ENCODE results near the gene NCKAP1.
"Not testable (repeated sequence)": the region's sequence is repeated elsewhere in the genome, so short reads cannot be mapped to it uniquely, and the experiment has no call there.

The NCKAP1 gene

DNA sequence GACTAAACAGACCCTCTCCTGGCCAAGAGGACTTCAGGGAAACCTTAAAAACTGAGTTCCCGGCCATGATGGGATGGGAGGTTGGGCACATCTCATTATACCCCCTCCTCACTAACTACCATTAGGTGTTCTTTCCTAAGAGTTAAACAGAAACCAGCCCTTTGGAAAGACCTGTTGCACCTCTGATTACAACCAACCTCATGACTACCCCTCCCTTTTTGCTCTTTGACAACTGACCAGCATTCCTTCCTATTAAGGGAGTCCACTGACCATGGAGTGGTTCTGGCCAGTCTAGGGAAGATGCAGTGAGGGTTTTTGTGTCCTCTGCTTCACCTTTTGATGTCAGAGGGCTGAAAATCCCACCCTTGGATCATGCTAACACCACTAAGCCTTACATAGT is 127.3 kb downstream of the NCKAP1 start:
- FAIRE-seq, result no peak

DNA sequence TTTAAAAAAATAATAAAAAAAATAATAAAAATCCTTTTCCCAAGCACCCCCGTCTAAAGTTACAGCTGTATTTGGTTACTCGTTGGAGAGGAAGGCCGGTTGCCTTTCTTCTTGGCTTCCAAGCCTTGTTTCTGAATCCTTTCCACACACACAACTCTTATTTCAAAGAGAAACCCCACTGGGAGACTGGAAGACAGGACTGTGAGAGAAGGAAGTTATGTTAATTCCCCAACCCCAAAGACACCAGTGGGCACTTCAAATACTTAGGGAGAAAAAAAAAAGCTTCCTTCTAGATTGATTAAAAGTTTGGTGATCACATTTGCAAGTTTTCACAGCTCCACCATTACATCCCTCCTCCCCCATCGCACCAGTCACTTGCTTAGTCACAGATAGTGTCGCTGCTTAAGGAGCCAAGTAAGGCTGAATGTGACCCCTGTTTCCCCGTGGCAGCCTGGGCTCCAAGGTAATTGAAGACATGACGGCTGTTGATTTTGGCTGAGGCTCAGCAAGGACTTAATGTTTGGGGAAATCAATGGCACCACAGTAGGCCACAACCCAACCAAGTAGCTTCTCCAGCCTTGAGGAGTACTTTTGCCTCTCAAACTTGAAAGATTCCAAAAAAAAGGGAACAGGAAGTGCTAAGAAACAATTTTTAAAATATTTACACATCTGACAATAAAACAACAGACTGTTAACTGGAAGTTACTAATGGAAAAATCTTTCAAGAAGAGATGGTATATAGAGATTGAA is 131.0 kb downstream of the NCKAP1 start:
- FAIRE-seq, result no peak

- FAIRE-seq, result no peak
These were observed 131.8 kb downstream of the NCKAP1 start for GRCh38 chr2:182906454-182906853.

GRCh38 chr2:182904844-182905243 is 133.4 kb downstream of the NCKAP1 start:
- FAIRE-seq, result no peak

DNA sequence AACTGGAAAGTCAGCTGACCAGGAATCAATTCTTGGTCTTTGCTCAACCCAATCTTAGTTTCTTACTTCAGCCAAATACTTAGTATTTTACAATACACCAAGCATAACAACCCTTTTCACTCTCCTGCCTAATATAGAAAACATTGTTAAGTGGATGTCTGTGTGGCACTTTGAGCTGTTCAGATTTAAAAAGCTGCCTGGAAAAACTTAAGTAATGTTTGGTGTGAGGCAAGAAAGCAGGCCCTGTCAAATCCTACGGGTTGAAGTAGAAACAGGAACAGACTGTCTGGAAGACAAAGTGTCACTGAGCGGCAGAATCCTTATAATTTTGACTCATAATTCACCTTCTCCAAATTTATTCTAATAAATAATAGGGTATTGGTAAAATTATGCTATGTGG is 134.7 kb downstream of the NCKAP1 start:
- no peak for FAIRE-seq

GRCh38 chr2:182901748-182902147 is 136.5 kb downstream of the NCKAP1 start:
- FAIRE-seq, result no peak

GRCh38 chr2:182898718-182899117 is 139.5 kb downstream of the NCKAP1 start:
- no peak for FAIRE-seq

DNA sequence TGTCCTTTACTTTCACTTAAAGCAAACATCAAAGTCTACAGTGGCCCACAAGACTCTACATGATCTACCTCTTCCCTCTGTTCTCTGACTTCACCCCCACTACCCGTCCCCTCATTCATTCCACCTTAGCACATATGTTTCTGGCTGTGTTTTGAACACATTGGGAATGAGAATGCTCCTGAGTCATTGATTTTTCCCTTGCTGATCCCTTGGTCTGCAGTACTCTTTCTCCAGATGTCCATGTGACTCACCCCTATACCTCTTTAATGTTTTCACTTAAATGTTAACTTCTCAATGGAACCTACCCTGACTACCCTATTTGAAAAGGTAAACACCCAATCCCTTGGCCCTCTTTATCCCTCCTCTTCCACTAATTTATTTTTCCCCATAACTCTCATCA is 141.1 kb downstream of the NCKAP1 start:
- no peak for FAIRE-seq

- FAIRE-seq, result no peak
These were observed 142.5 kb downstream of the NCKAP1 start for GRCh38 chr2:182895798-182896197.

DNA sequence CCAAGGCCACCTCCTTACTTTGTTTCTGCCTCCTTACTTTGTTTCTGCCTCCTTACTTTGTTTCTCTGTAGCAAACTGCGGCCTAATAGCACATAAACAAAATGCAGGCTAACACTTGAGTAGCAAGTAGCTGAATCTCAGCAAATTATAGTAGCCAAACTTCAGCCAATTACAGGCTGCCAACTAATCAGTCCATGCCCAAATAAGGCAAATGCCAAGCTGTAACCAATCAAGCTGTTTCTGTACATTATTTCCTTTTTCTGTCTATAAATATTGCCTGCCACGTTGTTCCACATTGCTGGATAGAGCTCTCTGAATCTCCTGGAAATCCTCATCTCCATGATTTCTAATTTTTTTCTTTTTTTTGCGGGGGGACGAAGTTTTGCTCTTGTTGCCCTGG is 143.1 kb downstream of the NCKAP1 start:
- FAIRE-seq, result no peak

DNA sequence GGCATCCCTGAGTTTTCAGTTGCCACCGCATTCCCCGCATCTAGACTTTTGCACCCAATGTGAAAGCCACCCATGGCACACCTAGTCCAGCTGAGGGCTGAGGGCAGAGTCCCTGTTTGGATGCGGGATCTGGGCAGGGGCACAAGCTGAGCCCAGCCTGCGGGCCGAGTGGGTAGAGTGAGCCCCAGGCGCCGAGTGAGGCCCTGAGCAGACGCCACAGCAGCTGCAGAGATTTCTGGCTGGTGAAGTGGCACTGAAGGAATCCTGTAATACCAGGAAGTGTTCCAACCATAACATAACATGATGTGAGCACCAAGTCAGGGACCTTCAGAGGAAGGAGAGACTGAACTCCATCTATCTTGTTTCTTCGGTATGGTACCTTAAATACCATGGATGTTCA is 144.1 kb downstream of the NCKAP1 start:
- no peak for FAIRE-seq

DNA sequence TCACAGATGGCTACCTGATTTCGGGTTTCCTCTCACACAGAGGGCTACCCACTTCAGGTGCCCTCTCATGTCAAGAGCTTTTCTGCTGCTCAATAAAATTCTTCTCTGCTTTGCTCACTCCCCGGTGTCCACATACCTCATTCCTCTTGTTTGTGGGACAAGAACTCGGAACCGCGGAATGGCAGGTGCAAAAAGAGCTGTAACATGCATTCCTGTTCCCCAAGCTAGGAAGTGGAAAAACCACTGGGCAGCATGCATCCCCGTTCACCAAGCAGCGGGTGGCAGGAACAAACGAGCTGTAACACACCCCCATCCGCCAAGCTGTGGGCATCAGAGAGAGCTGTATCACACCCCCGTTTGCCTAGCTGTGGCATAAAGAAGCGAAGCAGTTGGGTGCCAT is 144.6 kb downstream of the NCKAP1 start:
- FAIRE-seq, result no peak

DNA sequence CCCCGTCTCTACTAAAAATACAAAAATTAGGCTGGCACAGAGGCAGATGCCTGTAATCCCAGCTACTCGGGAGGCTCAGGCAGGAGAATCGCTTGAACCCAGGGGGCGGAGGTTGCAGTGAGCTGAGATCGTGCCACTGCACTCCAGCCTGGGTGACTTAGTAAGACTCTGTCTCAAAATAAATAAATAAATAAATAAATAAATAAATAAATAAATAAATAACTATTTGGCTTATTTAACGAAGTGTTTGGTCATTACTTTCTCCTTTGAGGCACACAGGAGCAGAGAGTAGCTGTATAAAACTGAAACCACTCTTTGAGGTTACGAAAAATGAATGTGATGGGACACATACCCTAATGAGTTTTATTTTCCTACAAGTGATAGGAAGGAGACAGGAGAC is 145.2 kb downstream of the NCKAP1 start:
- FAIRE-seq, result not testable (repeated sequence)

DNA sequence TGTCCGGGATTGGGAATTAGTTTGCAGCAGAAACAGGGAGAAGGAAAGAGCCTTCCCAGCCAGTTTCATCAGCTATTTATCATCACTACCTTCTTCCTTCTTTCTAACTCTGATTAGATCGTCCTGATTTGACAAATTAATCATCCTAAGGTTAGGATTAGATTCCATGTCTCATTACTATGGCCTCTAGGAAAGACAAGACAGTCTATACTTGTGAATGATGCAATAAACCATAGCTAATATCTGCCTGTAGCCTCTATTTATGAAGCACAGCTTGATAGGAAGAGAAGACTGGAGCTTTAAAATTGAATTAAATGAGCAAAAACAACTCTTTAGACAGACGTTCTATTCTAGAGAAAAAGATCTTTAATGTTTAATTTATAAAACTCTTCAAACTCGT is 146.6 kb downstream of the NCKAP1 start:
- no peak for FAIRE-seq

GRCh38 chr2:182890773-182891378 is 147.4 kb downstream of the NCKAP1 start:
- peak; percentile 56 for FAIRE-seq

DNA sequence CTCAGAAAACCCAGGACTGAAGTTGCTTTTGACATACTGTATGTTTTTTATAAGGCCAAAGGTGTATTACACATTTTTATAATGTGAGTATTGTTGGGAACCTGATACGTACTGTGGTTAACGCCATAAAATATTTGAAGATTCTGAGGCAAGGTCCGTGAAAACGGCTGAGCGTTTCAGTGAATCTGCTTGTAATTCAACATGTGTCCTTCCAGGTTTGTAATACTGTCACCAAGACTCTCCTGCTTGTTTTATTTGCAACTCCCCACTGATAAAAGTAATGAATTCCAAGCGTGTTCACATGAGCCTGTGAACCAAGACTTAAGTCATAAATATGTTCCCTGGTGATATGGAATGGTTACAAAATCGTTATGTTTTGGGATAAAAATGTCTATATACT is 148.0 kb downstream of the NCKAP1 start:
- no peak for FAIRE-seq

DNA sequence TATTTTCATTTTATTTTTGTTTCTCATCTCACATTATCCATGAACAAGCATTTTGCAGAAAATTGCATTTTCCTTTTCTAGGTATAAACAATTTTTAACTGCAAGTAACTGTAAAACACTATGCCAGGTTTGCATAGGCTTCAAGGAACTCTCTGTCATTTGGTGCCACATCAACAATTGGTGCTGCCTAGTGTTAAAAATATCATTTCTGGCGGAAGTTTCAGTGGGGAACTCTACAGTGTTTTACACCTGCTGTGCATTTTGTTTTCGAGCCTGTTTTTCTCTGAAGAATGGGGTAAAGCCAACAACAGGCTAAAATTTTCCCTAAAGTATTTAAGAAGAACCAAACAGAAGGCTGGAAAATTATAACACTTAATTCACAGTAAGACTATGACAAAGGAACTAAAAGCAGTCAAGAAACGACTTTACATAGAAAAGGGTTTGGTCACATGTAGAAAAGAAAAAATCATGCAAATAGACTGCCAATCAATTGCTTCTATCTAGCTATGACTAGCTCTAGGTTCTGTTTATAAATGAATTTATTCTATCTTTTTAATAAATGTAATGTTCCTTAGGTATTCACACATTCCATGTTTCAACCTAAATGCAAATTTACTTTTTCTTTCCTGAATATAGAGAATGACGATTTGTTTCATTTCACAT is 150.4 kb downstream of the NCKAP1 start:
- FAIRE-seq, result no peak

DNA sequence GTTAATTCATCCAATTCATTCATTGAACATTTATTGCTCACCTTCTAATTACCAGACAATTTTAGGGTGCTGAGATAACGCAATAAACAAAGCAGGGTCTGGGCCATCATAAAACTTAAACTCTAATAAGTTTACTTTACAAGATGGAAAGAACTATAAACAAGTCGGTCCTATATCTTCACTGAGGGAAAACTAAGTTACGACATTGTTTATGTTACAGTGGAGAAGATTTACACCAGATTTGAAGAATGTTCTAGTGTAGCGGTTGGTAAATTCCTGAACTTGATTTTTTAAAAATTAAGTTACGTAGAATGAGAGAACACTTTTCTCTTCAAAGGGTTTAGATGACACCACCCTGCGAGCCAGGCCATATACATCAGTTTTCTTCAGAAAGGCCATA is 151.2 kb downstream of the NCKAP1 start:
- no peak for FAIRE-seq

- FAIRE-seq, result no peak
These were observed 152.5 kb downstream of the NCKAP1 start for GRCh38 chr2:182885771-182886170.

DNA sequence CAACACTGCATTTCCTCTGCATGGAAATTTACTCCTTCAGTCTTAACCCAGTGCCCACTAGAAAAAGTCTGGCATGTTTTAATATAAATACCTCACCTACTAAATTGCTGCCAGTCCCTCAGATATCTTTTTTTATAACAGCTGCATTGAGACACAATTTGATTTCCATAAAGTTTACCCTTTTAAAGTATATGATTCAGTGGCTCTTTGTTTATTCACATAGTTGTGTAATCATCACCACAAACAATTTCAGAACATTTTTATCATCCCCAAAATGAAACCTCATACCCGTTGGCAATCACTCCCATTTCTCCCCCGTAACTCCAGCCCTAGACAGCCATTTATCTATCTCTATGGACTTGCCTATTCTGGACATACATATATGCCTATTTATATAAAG is 154.8 kb downstream of the NCKAP1 start:
- no peak for FAIRE-seq

GRCh38 chr2:182880100-182880499 is 158.2 kb downstream of the NCKAP1 start:
- FAIRE-seq, result not testable (repeated sequence)

- FAIRE-seq, result not testable (repeated sequence)
These were observed 161.6 kb downstream of the NCKAP1 start for GRCh38 chr2:182876653-182877052.

GRCh38 chr2:182870227-182870626 is 168.0 kb downstream of the NCKAP1 start:
- no peak for FAIRE-seq

DNA sequence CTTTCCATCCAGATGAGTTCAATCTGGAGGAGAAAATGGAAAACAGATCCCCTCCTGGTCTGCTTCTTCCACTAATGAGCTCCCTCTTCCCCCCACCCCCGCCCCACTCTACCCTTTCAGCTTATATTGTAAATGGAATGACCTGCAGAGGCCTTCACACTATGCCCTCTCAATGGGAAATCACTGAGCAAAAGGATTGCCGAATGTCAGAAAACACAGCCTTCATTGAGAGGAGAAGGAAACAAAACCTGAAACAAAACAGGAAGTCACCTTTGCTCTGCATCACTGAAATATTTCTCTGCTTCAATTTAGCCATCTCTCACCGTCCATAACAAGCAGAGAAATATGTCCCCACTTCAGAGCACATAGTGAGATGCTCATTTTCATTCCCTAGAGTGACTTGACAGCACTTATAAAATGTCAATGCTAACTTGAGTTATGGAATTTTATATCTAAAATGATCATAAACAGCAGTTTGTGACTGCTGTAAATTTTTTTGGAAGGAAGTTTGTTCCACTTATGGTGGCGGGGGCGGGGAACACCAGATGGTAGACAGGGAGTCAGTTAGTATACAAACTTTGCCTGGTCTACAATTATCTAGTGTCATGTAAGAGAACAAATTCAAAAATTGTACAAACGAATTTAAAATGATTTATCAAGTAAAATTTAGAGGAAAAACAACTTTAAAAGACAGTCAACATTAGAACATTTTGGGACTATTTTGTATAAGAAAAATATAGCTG is 170.0 kb downstream of the NCKAP1 start:
- FAIRE-seq, result no peak
